ENCODE data around the gene BAG3. TPM values are rescaled to one million over a fixed set of nuclear protein-coding genes. Genes with fewer than 3 reads are reported as not detected.
A peak's percentile ranks its signal among the peaks of the same experiment; 100 is the strongest.
"Not testable (repeated sequence)": the region's sequence is repeated elsewhere in the genome, so short reads cannot be mapped to it uniquely, and the experiment has no call there.

The BAG3 gene
- total RNA-seq, 1 experiment from 2014 or later, result 57.0 TPM

GRCh38 chr10:119662076-119662605 lies 11.0 kb downstream of the BAG3 start:
- TF ChIP-seq RAD21 (IDR thresholded peaks at IDR 0.05; ENCODE audit: low read depth), result peak; percentile 12; the same call in 1 of the 2 replicates
- intact Hi-C loops (cut with micrococcal nuclease); H3K4me3 ChIP-seq (replicated peaks in 1 of 2; ENCODE audit: low read depth in 1 of 2, low read length in 2 of 2); H4K20me1 ChIP-seq (ENCODE audit: insufficient read depth); H3K4me2 ChIP-seq (ENCODE audit: low read length); RAD21 ChIA-PET (ENCODE audit: low non-redundant PET in 1 of 2, low total read pairs in 2 of 2, uncharacterized antibody in 2 of 2, unreplicated experiment in 2 of 2); CTCF ChIA-PET; H3K27ac ChIP-seq (ENCODE audit: low read depth, low read length); H3K9ac ChIP-seq (ENCODE audit: low read length); H3K9me2 ChIP-seq (ENCODE audit: insufficient read depth); DNase-seq (ENCODE audit: low read depth, low spot score); ATAC-seq; H3K27me3 ChIP-seq (ENCODE audit: insufficient read depth, low read length); POLR2A ChIA-PET; H3K9me3 ChIP-seq (ENCODE audit: control insufficient read depth in 1 of 2, insufficient read depth in 1 of 2, low read depth in 1 of 2, low read length in 2 of 2); BruUV-seq (replicated peaks); H2AFZ ChIP-seq (ENCODE audit: low read depth, low read length, poor library complexity, severe bottlenecking): not testable (repeated sequence)
- peaks cover 0 to 27% of the 10 kb centered on the region in 2 experiments; a peak in 1 of 4 replicates for H3K36me3 ChIP-seq (ENCODE audit: control insufficient read depth in 1 of 2, insufficient read depth in 2 of 2, low read length in 2 of 2)
- peaks cover 96% of the 10 kb centered on the region for H3K79me2 ChIP-seq (ENCODE audit: insufficient read depth, low read length)
- peaks cover 48 to 81% of the 10 kb centered on the region in 2 experiments for H3K4me1 ChIP-seq (ENCODE audit: control insufficient read depth in 1 of 2, insufficient read depth in 2 of 2, low read length in 2 of 2)

- Histone ChIP-seq H3K4me3 (replicated peaks in 1 of 2; ENCODE audit: low read depth in 1 of 2, low read length in 2 of 2) (no peak overlapping the region), H4K20me1 (ENCODE audit: insufficient read depth) (peaks cover 11% of the 10 kb centered on the region; the same call in 1 of the 2 replicates), H3K27me3 (ENCODE audit: insufficient read depth, low read length) (no peaks in the 10 kb centered on the region), H3K79me2 (ENCODE audit: insufficient read depth, low read length) (peaks cover 96% of the 10 kb centered on the region), H3K4me1 (ENCODE audit: control insufficient read depth in 1 of 2, insufficient read depth in 2 of 2, low read length in 2 of 2) (peaks cover 48 to 81% of the 10 kb centered on the region in 2 experiments), H3K9me2 (ENCODE audit: insufficient read depth) (no peaks in the 10 kb centered on the region), H3K4me2 (ENCODE audit: low read length) (peak overlapping the region; percentile 7; the same call in 1 of the 2 replicates), H3K27ac (ENCODE audit: low read depth, low read length) (no peak overlapping the region), H3K9me3 (ENCODE audit: control insufficient read depth in 1 of 2, insufficient read depth in 1 of 2, low read depth in 1 of 2, low read length in 2 of 2) (0 out of 4 replicates have a peak, but pooled peaks cover 0 to 3% of the 10 kb centered on the region in 2 experiments), H3K36me3 (ENCODE audit: control insufficient read depth in 1 of 2, insufficient read depth in 2 of 2, low read length in 2 of 2) (peaks cover 0 to 19% of the 10 kb centered on the region in 2 experiments; a peak in 1 of 4 replicates), H2AFZ (ENCODE audit: low read depth, low read length, poor library complexity, severe bottlenecking) (no peak overlapping the region), H3K9ac (ENCODE audit: low read length) (no peak overlapping the region)
- ATAC-seq (no peak), DNase-seq (ENCODE audit: low read depth, low spot score) (no peak)
- intact Hi-C loops (cut with micrococcal nuclease), result no loop called here
- no TSS peak for BruUV-seq (replicated peaks)
- ChIA-PET RAD21 (ENCODE audit: low non-redundant PET in 1 of 2, low total read pairs in 2 of 2, uncharacterized antibody in 2 of 2, unreplicated experiment in 2 of 2) (no interaction called here), CTCF (no interaction called here), POLR2A (interaction anchor here (1.8 kb wide), 1 partner anchor 13 kb away, joined by 5 read pairs; the partner anchor contains the start of gene BAG3)
- no peak for TF ChIP-seq TCF7L2 (IDR thresholded peaks at IDR 0.05; ENCODE audit: borderline replicate concordance, extremely low read depth, insufficient read depth, insufficient read length)
- no peak for TF ChIP-seq ZBTB33 (IDR thresholded peaks at IDR 0.05; ENCODE audit: extremely low read depth, insufficient replicate concordance, low read length)
- no peak for TF ChIP-seq ZNF274 (IDR thresholded peaks at IDR 0.05; ENCODE audit: low read depth, low read length)
- no peak for TF ChIP-seq POLR2A (IDR thresholded peaks at IDR 0.05; ENCODE audit: borderline replicate concordance, extremely low read depth, insufficient read depth, insufficient read length)
- TF ChIP-seq YY1 (IDR thresholded peaks at IDR 0.05; ENCODE audit: extremely low read depth, insufficient replicate concordance, low read depth, low read length), result no peak
- no peak for TF ChIP-seq POLR2AphosphoS5 (IDR thresholded peaks at IDR 0.05; ENCODE audit: low read depth, low read length)
- TF ChIP-seq SIN3A (IDR thresholded peaks at IDR 0.05; ENCODE audit: low read depth), result no peak
- no peak for TF ChIP-seq ELF1 (IDR thresholded peaks at IDR 0.05; ENCODE audit: borderline replicate concordance, low read depth)
- TF ChIP-seq ATF3 (IDR thresholded peaks at IDR 0.05), result no peak
- no peak for TF ChIP-seq EZH2 (IDR thresholded peaks at IDR 0.05)
- TF ChIP-seq SP1 (IDR thresholded peaks at IDR 0.05; ENCODE audit: low read depth), result no peak
- no peak for TF ChIP-seq RAD21 (IDR thresholded peaks at IDR 0.05; ENCODE audit: low read depth)
These were observed 12.9 kb downstream of the BAG3 start for GRCh38 chr10:119663866-119664698.
